HG03565 (cell line): ENCODE results near the gene ATP8B2.
"Not testable (repeated sequence)": the region's sequence is repeated elsewhere in the genome, so short reads cannot be mapped to it uniquely, and the experiment has no call there.

Experiments
- ATAC-seq: cut with Tn5 transposase; IDR thresholded peaks from one replicate; pipeline ENCODE4 v1.9.1; 2021; ENCODE audit warnings: mild to moderate bottlenecking, moderate library complexity; ENCODE audit not compliant: unreplicated experiment

ATP8B2 gene, protein sequence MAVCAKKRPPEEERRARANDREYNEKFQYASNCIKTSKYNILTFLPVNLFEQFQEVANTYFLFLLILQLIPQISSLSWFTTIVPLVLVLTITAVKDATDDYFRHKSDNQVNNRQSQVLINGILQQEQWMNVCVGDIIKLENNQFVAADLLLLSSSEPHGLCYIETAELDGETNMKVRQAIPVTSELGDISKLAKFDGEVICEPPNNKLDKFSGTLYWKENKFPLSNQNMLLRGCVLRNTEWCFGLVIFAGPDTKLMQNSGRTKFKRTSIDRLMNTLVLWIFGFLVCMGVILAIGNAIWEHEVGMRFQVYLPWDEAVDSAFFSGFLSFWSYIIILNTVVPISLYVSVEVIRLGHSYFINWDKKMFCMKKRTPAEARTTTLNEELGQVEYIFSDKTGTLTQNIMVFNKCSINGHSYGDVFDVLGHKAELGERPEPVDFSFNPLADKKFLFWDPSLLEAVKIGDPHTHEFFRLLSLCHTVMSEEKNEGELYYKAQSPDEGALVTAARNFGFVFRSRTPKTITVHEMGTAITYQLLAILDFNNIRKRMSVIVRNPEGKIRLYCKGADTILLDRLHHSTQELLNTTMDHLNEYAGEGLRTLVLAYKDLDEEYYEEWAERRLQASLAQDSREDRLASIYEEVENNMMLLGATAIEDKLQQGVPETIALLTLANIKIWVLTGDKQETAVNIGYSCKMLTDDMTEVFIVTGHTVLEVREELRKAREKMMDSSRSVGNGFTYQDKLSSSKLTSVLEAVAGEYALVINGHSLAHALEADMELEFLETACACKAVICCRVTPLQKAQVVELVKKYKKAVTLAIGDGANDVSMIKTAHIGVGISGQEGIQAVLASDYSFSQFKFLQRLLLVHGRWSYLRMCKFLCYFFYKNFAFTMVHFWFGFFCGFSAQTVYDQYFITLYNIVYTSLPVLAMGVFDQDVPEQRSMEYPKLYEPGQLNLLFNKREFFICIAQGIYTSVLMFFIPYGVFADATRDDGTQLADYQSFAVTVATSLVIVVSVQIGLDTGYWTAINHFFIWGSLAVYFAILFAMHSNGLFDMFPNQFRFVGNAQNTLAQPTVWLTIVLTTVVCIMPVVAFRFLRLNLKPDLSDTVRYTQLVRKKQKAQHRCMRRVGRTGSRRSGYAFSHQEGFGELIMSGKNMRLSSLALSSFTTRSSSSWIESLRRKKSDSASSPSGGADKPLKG

GRCh38 chr1:154324669-154325582 is at the start of gene ATP8B2:
Gene ATP8B2, plus strand, starts transcription at chr1:154325525. Its CDS starts 2,617 bp downstream, at chr1:154328142.
- no peak for ATAC-seq

DNA sequence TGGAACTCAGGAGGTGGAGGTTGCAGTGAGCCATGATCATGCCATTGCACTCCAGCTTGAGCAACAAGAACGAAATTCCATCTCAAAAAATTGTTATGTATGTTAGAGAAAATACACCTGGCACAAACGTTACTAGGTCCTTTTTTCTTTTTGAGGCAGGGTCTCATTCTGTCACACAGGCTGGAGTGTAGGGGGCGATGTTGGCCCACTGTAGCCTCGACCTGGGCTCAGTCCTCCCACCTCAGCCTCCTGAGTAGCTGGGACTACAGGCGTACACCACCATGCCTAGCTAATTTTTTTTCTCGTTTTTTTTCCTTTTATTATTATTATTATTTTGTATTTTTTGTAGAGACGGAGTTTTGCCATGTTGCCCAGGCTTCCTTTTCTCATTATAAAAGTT is 48.5 kb upstream of the ATP8B2 start:
- ATAC-seq = no peak

DNA sequence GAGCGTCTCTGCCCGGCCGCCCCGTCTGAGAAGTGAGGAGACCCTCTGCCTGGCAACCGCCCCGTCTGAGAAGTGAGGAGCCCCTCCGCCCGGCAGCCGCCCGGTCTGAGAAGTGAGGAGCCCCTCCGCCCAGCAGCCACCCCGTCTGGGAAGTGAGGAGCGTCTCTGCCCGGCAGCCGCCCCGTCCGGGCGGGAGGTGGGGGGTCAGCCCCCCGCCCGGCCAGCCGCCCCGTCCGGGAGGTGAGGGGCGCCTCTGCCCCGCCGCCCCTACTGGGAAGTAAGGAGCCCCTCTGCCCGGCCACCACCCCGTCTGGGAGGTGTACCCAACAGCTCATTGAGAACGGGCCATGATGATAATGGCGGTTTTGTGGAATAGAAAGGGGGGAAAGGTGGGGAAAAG is 37.7 kb upstream of the ATP8B2 start:
- ATAC-seq = not testable (repeated sequence)

DNA sequence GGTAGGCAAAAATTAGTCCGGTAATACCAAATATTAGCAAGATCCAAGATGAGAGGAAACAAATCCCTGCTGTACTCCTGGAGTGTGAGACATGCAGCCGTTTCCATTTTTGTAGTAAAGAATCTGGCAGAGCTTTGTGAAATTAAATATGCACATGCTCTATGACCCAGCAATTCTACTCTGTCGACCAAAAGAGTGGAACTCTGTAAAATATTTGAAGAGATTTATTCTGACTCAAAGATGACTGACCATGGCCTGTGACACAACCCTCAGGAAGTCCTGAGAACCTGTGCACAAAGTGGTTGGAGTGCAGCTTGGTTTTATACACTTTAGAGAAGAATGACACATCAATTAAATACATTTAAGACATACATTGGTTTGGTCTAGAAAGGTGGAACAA is 36.7 kb upstream of the ATP8B2 start:
- ATAC-seq = no peak

GRCh38 chr1:154290921-154291320 is 34.4 kb upstream of the ATP8B2 start:
- no peak for ATAC-seq

DNA sequence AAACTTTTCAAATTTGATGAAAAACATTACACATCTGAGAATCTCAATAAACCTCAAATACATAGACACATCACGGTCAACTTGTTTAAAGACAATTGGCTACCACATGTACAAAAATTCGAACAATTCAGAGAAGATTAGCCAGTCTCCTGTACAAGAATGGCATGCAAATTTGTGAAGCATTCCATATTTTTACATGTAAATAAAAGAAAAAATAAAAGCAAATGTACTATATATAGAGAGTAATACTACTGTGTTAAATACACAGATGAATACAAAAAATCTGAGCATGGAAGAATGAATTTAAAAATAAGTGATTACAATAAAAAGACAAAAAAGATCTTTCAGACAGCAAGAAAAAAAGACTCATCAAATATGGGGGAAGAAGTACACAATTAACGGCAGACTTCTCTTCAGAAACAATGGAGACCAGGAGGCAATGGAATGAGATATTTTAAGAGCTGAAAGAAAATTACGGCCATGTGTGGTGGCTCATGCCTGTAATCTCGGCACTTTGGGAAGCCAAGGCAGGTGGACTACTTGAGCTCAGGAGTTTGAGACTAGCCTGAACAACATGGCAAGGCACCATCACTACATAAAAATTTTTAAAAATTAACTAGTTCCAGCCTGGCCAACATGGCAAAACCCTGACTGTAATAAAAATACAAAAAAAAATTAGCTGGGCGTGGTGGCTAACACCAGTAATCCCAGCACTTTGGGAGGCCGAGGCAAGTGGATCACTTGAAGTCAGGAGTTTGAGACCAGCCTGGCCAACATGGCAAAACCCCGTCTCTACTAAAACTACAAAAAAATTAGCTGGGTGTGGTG is 29.7 kb upstream of the ATP8B2 start:
- ATAC-seq = no peak

GRCh38 chr1:154301582-154301981 is 23.7 kb upstream of the ATP8B2 start:
- ATAC-seq = no peak

- peak; percentile 51 for ATAC-seq
Measured at GRCh38 chr1:154304664-154305337, 20.5 kb upstream of the ATP8B2 start.

GRCh38 chr1:154306151-154306550 is 19.2 kb upstream of the ATP8B2 start:
- no peak for ATAC-seq

DNA sequence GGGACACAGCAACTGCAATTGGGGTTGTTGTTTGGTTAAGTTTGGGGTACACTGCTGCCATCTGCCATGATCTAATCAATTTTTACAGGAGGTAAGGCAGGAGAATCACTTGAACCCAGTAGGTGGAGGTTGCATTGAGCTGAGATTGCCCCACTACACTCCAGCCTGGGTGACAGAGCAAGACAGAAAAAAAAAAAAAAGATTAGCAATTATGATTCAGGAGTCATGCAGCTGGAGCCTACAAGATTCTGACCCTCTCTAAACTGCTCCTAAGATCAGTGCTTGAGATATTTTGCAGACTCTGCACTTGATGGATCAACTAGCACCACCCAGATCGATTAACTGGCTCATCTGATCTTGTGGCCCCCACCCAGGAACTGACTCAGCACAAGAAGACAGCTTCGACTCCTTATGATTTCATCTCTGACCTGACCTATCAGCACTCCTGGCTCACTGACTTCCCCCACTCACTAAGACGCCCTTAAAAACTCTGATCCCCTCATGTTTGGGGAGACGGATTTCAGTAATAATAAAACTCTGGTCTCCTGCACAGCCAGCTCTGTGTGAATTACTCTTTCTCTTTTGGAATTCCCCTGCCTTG is 17.6 kb upstream of the ATP8B2 start:
- ATAC-seq = not testable (repeated sequence)

GRCh38 chr1:154309136-154309535 is 16.2 kb upstream of the ATP8B2 start:
- ATAC-seq = not testable (repeated sequence)

GRCh38 chr1:154312229-154313065 is 12.9 kb upstream of the ATP8B2 start:
- ATAC-seq = not testable (repeated sequence)

- ATAC-seq = no peak
Measured at GRCh38 chr1:154313066-154313356, 12.3 kb upstream of the ATP8B2 start.

DNA sequence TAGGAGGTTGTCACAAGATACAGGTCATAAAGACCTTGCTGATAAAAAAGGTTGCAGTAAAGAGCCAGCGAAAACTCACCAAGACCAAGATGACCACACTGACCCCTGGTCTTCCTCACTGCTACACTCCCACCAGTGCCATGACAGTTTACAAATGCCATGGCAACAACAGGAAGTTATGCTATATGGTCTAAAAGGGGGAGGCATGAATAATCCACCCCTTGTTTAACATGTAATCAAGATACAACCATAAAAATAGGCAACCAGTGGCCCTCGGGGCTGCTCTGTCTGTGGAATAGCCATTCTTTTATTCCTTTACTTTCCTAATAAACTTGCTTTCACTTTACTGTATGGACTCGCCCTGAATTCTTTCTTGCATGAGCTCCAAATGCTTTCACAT is 11.1 kb upstream of the ATP8B2 start:
- ATAC-seq = not testable (repeated sequence)

- ATAC-seq = no peak
Measured at GRCh38 chr1:154316704-154317103, 8.6 kb upstream of the ATP8B2 start.

GRCh38 chr1:154318386-154318785 is 6.9 kb upstream of the ATP8B2 start:
- ATAC-seq = no peak

- no peak for ATAC-seq
Measured at GRCh38 chr1:154320882-154321608, 4.3 kb upstream of the ATP8B2 start, which contains the start of gene AQP10. Gene AQP10, plus strand, starts transcription at chr1:154321093. Its CDS starts 63 bp downstream, at chr1:154321156.
